ENCODE measurements around the gene GOLPH3L. TPM values are rescaled to one million over a fixed set of nuclear protein-coding genes. Genes with fewer than 3 reads are reported as not detected.
"Not testable (repeated sequence)": the region's sequence is repeated elsewhere in the genome, so short reads cannot be mapped to it uniquely, and the experiment has no call there.

Gene GOLPH3L
- polyA plus RNA-seq, 4 donors: 30.4 to 43.7 (median 40.7) TPM

- no peak for DNase-seq (ENCODE audit: low read depth in 4 of 4, low spot score in 3 of 4)
Observed at GRCh38 chr1:150619576-150620509, 77.1 kb downstream of the GOLPH3L start.

GRCh38 chr1:150615346-150616201 is 81.4 kb downstream of the GOLPH3L start:
- no peak for DNase-seq (ENCODE audit: low read depth in 4 of 4, low spot score in 3 of 4)

- DNase-seq (ENCODE audit: low read depth in 4 of 4, low spot score in 3 of 4): no peak
Observed at GRCh38 chr1:150613061-150613920, 83.7 kb downstream of the GOLPH3L start.

- DNase-seq (ENCODE audit: low read depth in 4 of 4, low spot score in 3 of 4): no peak
Observed at GRCh38 chr1:150612014-150612345, 85.0 kb downstream of the GOLPH3L start.

GRCh38 chr1:150610576-150610975 is 86.4 kb downstream of the GOLPH3L start:
- DNase-seq (ENCODE audit: low read depth in 4 of 4, low spot score in 3 of 4): no peak

- no peak for DNase-seq (ENCODE audit: low read depth in 4 of 4, low spot score in 3 of 4)
Observed at GRCh38 chr1:150609732-150610131, 87.2 kb downstream of the GOLPH3L start.

- DNase-seq (ENCODE audit: low read depth in 4 of 4, low spot score in 3 of 4): no peak
Observed at GRCh38 chr1:150606463-150607142, 90.4 kb downstream of the GOLPH3L start.

GRCh38 chr1:150605451-150605731 is 91.6 kb downstream of the GOLPH3L start:
- DNase-seq (ENCODE audit: low read depth in 4 of 4, low spot score in 3 of 4): not testable (repeated sequence)

- DNase-seq (ENCODE audit: low read depth in 4 of 4, low spot score in 3 of 4): no peak
Observed at GRCh38 chr1:150604226-150604588, 92.7 kb downstream of the GOLPH3L start.

- no peak for DNase-seq (ENCODE audit: low read depth in 4 of 4, low spot score in 3 of 4)
Observed at GRCh38 chr1:150603711-150604110, 93.2 kb downstream of the GOLPH3L start.

- DNase-seq (ENCODE audit: low read depth in 4 of 4, low spot score in 3 of 4): not testable (repeated sequence)
Observed at GRCh38 chr1:150602372-150602771, 94.6 kb downstream of the GOLPH3L start.

- no peak for DNase-seq (ENCODE audit: low read depth in 4 of 4, low spot score in 3 of 4)
Observed at GRCh38 chr1:150601540-150601939, 95.4 kb downstream of the GOLPH3L start.

- not testable (repeated sequence) for DNase-seq (ENCODE audit: low read depth in 4 of 4, low spot score in 3 of 4)
Observed at GRCh38 chr1:150598346-150598745, 98.6 kb downstream of the GOLPH3L start.

- no peak for DNase-seq (ENCODE audit: low read depth in 4 of 4, low spot score in 3 of 4)
Observed at GRCh38 chr1:150596976-150597375, 100.0 kb downstream of the GOLPH3L start.

Other genes with a start within 250 kb of the GOLPH3L start
- gene TARS2, start 209.7 kb downstream of the GOLPH3L start, polyA plus RNA-seq (ENCODE audit: insufficient read length in 4 of 4): 10 to 100 TPM; 15.0 to 36.0 (median 22.8) TPM
- 10 to 100 TPM in 3 of 4 donors, 1 to 10 TPM in 1; 6.3 to 16.0 (median 12.6) TPM for gene ECM1, start 189.0 kb downstream of the GOLPH3L start, polyA plus RNA-seq (ENCODE audit: insufficient read length in 4 of 4)
- gene FALEC, start 181.4 kb downstream of the GOLPH3L start, polyA plus RNA-seq (ENCODE audit: insufficient read length in 4 of 4): 1 to 10 TPM in 1 of 4 donors, under 1 TPM in 3; 0.43 to 1.1 (median 0.49) TPM
- 100 to 1,000 TPM in 1 of 4 donors, 10 to 100 TPM in 3; 16.2 to 156 (median 20.4) TPM for gene ADAMTSL4, start 147.7 kb downstream of the GOLPH3L start, polyA plus RNA-seq (ENCODE audit: insufficient read length in 4 of 4)
- gene MCL1, start 117.5 kb downstream of the GOLPH3L start, polyA plus RNA-seq (ENCODE audit: insufficient read length in 4 of 4): 100 to 1,000 TPM; 156 to 449 (median 178) TPM
- gene ENSA, start 67.5 kb downstream of the GOLPH3L start, polyA plus RNA-seq (ENCODE audit: insufficient read length in 4 of 4): 100 to 1,000 TPM; 172 to 241 (median 222) TPM
- gene HORMAD1, start 23.7 kb upstream of the GOLPH3L start, polyA plus RNA-seq (ENCODE audit: insufficient read length in 4 of 4): under 1 TPM in 1 of 4 donors, not detected in 3; 0.21 TPM
- 10 to 100 TPM; 11.3 to 27.6 (median 14.9) TPM for gene CTSS, start 68.6 kb upstream of the GOLPH3L start, polyA plus RNA-seq (ENCODE audit: insufficient read length in 4 of 4)
- 100 to 1,000 TPM in 1 of 4 donors, 10 to 100 TPM in 3; 19.8 to 107 (median 35.3) TPM for gene CTSK, start 111.1 kb upstream of the GOLPH3L start, polyA plus RNA-seq (ENCODE audit: insufficient read length in 4 of 4)
- 10 to 100 TPM; 57.0 to 62.8 (median 58.3) TPM for gene ARNT, start 179.4 kb upstream of the GOLPH3L start, polyA plus RNA-seq (ENCODE audit: insufficient read length in 4 of 4)
- gene CTXND2, start 190.0 kb upstream of the GOLPH3L start, polyA plus RNA-seq (ENCODE audit: insufficient read length in 4 of 4): not detected
- 10 to 100 TPM; 62.7 to 88.8 (median 81.9) TPM for gene SETDB1, start 229.2 kb upstream of the GOLPH3L start, polyA plus RNA-seq (ENCODE audit: insufficient read length in 4 of 4)

All from left renal pelvis (tissue), 4 donors.